DOHH2 (cell line): ENCODE measurements around the gene CST5.

ENCODE experiments used
- H3F3A ChIP-seq: fragments of 200-600 bp; sonication (generic), shearing (Covaris generic); 2 replicates; pipeline ENCODE4 v1.6.0; 2016; ENCODE audit warnings: antibody characterized with exemption, mild to moderate bottlenecking; ENCODE audit not compliant: control insufficient read depth, insufficient read depth
- H3K27ac ChIP-seq: fragments of 200-600 bp; sonication (generic); 2 replicates; pipeline ENCODE4 v1.5.1; 2014; ENCODE audit warnings: low read depth, mild to moderate bottlenecking, low read length, moderate library complexity
- H3K27me3 ChIP-seq: fragments of 200-600 bp; sonication (generic); 2 replicates; pipeline ENCODE4 v1.6.1; 2014; ENCODE audit warnings: mild to moderate bottlenecking, low read length, mixed read lengths; ENCODE audit not compliant: control insufficient read depth
- H3K36me3 ChIP-seq: fragments of 200-600 bp; sonication (generic); 2 replicates; pipeline ENCODE4 v1.6.1; 2014; ENCODE audit warnings: mild to moderate bottlenecking, low read length, moderate library complexity, mixed read lengths; ENCODE audit not compliant: control insufficient read depth
- H3K4me1 ChIP-seq: fragments of 200-600 bp; sonication (generic); 2 replicates; pipeline ENCODE4 v1.6.1; 2014; ENCODE audit warnings: mild to moderate bottlenecking, low read length, mixed read lengths; ENCODE audit not compliant: control insufficient read depth
- H3K4me2 ChIP-seq: fragments of 200-600 bp; sonication (generic); 2 replicates; pipeline ENCODE4 v1.6.0; 2014; ENCODE audit warnings: mild to moderate bottlenecking, low read length, moderate library complexity
- H3K4me3 ChIP-seq: fragments of 200-600 bp; sonication (generic); 2 replicates; pipeline ENCODE4 v1.5.1; 2014; ENCODE audit warnings: mild to moderate bottlenecking, low read length, mixed read lengths
- H3K79me2 ChIP-seq: fragments of 200-600 bp; sonication (generic); 2 replicates; pipeline ENCODE4 v1.6.1; 2014; ENCODE audit warnings: mild to moderate bottlenecking, low read length, mixed read lengths; ENCODE audit not compliant: control insufficient read depth
- H3K9me2 ChIP-seq: fragments of 200-600 bp; sonication (generic); replicated peaks from 2 replicates; pipeline ENCODE4 v1.6.1; 2014; ENCODE audit warnings: mild to moderate bottlenecking, low read length, mixed read lengths; ENCODE audit not compliant: control insufficient read depth
- H3K9me3 ChIP-seq: fragments of 200-600 bp; sonication (generic); 2 replicates; pipeline ENCODE4 v1.6.1; 2014; ENCODE audit warnings: antibody characterized with exemption, low read length, mixed read lengths; ENCODE audit not compliant: control insufficient read depth, insufficient read depth
- H4K20me1 ChIP-seq: fragments of 200-600 bp; sonication (generic); 2 replicates; pipeline ENCODE4 v1.6.0; 2014; ENCODE audit warnings: low read depth, mild to moderate bottlenecking, antibody characterized with exemption, low read length, moderate library complexity; ENCODE audit not compliant: control insufficient read depth, insufficient read depth
- EZH2phosphoT487 ChIP-seq: fragments of 200-600 bp; sonication (generic); IDR thresholded peaks from 2 replicates; pipeline ENCODE4 v1.6.1; 2017; ENCODE audit warnings: borderline replicate concordance, mild to moderate bottlenecking, antibody characterized with exemption, low read length, moderate library complexity, mixed read lengths
- TF ChIP-seq, protein P1 (sequence below): fragments of 200-600 bp; sonication (generic); IDR thresholded peaks from one replicate; pipeline ENCODE4 v1.5.1; 2014; ENCODE audit warnings: antibody characterized with exemption, mild to moderate bottlenecking, low read depth, low read length; ENCODE audit not compliant: poor library complexity, severe bottlenecking

The CST5 gene

DNA sequence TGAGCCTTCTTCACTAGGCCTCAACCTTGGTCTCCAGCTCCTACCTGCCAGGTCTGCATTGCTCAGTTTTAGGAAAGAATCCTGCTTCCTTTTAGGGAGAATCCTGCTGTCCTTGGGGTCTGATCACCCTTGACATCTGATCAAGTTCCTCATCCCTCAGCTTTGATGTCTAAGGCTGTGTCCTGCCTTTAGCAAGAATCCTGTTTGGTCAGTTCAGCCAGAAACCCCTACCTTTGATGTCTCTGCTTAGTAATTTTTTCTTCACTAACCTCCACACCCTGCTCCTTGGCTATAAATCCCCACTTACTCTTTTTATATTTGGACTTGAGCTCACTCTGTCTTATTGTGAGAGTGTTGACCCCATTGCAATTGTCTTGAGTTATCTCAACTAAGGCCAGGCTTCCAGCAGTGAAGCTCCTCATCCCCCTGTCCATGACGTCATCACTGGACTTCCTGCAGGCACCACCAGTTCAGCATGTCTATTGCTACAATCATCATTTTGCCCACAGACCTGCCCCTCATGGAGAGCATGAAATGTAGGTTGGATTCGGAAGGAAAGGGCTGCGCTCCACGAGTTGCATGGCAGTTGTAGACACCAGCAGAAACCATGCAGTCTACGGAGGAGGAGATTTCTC is 4.7 kb upstream of the CST5 start:
- no peaks in the 10 kb centered on the region for H3K4me1 ChIP-seq
- no peak overlapping the region for H3K27ac ChIP-seq
- no peaks in the 10 kb centered on the region for H3K9me3 ChIP-seq
- H3K36me3 ChIP-seq: no peaks in the 10 kb centered on the region
- no peaks in the 10 kb centered on the region for H4K20me1 ChIP-seq
- TF ChIP-seq, protein P1, sequence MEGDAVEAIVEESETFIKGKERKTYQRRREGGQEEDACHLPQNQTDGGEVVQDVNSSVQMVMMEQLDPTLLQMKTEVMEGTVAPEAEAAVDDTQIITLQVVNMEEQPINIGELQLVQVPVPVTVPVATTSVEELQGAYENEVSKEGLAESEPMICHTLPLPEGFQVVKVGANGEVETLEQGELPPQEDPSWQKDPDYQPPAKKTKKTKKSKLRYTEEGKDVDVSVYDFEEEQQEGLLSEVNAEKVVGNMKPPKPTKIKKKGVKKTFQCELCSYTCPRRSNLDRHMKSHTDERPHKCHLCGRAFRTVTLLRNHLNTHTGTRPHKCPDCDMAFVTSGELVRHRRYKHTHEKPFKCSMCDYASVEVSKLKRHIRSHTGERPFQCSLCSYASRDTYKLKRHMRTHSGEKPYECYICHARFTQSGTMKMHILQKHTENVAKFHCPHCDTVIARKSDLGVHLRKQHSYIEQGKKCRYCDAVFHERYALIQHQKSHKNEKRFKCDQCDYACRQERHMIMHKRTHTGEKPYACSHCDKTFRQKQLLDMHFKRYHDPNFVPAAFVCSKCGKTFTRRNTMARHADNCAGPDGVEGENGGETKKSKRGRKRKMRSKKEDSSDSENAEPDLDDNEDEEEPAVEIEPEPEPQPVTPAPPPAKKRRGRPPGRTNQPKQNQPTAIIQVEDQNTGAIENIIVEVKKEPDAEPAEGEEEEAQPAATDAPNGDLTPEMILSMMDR: no peak
- no peak for TF ChIP-seq EZH2phosphoT487
- H3K27me3 ChIP-seq: no peaks in the 10 kb centered on the region
- no peak overlapping the region for H3K4me2 ChIP-seq
- no peaks in the 10 kb centered on the region for H3K9me2 ChIP-seq
- no peaks in the 10 kb centered on the region for H3K79me2 ChIP-seq
- H3K4me3 ChIP-seq: no peak overlapping the region
- no peaks in the 10 kb centered on the region for H3F3A ChIP-seq

DNA sequence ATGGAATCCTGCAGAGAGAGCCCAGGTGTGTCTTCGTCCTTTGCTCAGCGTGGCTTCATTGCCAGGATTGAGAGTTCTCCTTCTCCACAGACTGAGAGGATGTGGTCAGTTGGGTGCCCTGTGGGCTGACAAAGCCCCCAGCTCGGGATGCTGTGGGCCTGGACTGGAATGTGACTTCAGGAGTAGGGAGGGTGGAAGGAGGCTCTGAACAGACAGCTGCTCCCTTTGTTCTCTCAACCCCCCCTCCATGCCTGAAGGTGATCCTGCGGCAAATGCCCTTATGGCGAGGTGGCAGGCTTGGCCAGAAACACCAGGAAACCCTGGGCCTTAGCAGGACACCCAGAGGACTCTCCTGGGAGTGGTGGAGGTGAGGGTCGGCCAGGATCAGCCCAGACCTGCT is 1.8 kb upstream of the CST5 start:
- H4K20me1 ChIP-seq: no peaks in the 10 kb centered on the region
- no peaks in the 10 kb centered on the region for H3K79me2 ChIP-seq
- H3K27ac ChIP-seq: no peak overlapping the region
- no peak overlapping the region for H3K4me2 ChIP-seq
- no peaks in the 10 kb centered on the region for H3K9me2 ChIP-seq
- no peaks in the 10 kb centered on the region for H3K9me3 ChIP-seq
- no peaks in the 10 kb centered on the region for H3K4me1 ChIP-seq
- no peak overlapping the region for H3K4me3 ChIP-seq
- no peaks in the 10 kb centered on the region for H3K27me3 ChIP-seq
- H3F3A ChIP-seq: no peaks in the 10 kb centered on the region
- no peak for TF ChIP-seq EZH2phosphoT487
- TF ChIP-seq, protein P1: no peak
- no peaks in the 10 kb centered on the region for H3K36me3 ChIP-seq

DNA sequence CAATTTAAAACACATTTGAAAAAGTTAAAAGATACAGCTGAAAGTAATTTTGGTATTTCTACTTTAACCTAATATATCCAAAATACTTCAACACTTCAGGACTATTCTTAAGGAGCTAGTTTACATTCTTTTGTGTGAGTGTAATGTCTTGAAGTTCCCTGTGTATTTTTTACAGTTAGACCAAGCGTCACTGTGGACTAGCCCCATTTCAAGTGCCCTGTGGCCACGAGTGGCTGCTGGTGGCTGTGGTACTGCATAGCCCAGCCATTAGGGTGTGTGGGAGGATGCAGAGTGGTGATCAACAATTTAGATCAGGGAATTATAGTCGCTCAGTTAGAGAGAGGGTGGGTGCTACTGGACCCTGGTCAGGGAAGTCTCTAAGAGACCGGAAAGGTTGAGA is 869 bp upstream of the CST5 start:
- H4K20me1 ChIP-seq: no peaks in the 10 kb centered on the region
- H3K9me2 ChIP-seq: no peaks in the 10 kb centered on the region

More for the DNA sequence above, 869 bp upstream of the CST5 start:
- Histone ChIP-seq H3K79me2 (no peaks in the 10 kb centered on the region), H3F3A (no peaks in the 10 kb centered on the region), H3K4me1 (no peaks in the 10 kb centered on the region), H3K36me3 (no peaks in the 10 kb centered on the region), H3K4me3 (no peak overlapping the region), H3K27me3 (no peaks in the 10 kb centered on the region), H3K9me3 (no peaks in the 10 kb centered on the region), H3K27ac (no peak overlapping the region), H3K4me2 (no peak overlapping the region)
- TF ChIP-seq, protein P1: no peak
- no peak for TF ChIP-seq EZH2phosphoT487
